ENCODE results near the gene RCOR1. TPM values are rescaled to one million over a fixed set of nuclear protein-coding genes. Genes with fewer than 3 reads are reported as not detected.

The RCOR1 gene
- total RNA-seq, 1 donor from 2014 or later = 43.6 TPM

DNA sequence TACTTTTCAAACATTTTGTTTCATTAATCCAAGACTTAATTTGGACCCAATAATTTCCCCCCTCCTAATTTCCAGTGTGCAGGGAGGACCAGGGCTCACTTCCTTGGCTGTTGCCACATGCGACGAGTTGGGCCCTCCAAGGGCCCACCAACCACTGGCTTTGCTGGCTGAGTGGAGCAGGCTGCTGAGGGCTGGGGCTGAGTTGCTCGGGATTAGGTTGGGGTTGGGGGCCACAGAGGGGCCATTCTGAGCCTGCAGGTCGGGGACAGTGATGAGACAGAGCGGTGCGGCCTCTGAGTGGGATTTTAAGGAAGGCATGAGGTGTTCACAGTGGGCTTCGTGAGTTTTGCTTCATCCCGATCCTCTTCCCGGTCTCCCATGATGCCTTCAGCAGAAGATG, 178.7 kb downstream of the RCOR1 start:
- intact Hi-C loops (cut with DNase I) = no loop called here
- H3K27ac ChIP-seq = no peak overlapping the region
- no peaks in the 10 kb centered on the region for H3K36me3 ChIP-seq
- DNase-seq = no peak
- no peaks in the 10 kb centered on the region for H3K27me3 ChIP-seq
- H3K4me1 ChIP-seq = peaks cover 7% of the 10 kb centered on the region
- H3K4me3 ChIP-seq = no peak overlapping the region
- no peak for ATAC-seq
- no peaks in the 10 kb centered on the region for H3K9me3 ChIP-seq
- TF ChIP-seq, protein P1, sequence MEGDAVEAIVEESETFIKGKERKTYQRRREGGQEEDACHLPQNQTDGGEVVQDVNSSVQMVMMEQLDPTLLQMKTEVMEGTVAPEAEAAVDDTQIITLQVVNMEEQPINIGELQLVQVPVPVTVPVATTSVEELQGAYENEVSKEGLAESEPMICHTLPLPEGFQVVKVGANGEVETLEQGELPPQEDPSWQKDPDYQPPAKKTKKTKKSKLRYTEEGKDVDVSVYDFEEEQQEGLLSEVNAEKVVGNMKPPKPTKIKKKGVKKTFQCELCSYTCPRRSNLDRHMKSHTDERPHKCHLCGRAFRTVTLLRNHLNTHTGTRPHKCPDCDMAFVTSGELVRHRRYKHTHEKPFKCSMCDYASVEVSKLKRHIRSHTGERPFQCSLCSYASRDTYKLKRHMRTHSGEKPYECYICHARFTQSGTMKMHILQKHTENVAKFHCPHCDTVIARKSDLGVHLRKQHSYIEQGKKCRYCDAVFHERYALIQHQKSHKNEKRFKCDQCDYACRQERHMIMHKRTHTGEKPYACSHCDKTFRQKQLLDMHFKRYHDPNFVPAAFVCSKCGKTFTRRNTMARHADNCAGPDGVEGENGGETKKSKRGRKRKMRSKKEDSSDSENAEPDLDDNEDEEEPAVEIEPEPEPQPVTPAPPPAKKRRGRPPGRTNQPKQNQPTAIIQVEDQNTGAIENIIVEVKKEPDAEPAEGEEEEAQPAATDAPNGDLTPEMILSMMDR (IDR thresholded peaks at IDR 0.05) = no peak

DNA sequence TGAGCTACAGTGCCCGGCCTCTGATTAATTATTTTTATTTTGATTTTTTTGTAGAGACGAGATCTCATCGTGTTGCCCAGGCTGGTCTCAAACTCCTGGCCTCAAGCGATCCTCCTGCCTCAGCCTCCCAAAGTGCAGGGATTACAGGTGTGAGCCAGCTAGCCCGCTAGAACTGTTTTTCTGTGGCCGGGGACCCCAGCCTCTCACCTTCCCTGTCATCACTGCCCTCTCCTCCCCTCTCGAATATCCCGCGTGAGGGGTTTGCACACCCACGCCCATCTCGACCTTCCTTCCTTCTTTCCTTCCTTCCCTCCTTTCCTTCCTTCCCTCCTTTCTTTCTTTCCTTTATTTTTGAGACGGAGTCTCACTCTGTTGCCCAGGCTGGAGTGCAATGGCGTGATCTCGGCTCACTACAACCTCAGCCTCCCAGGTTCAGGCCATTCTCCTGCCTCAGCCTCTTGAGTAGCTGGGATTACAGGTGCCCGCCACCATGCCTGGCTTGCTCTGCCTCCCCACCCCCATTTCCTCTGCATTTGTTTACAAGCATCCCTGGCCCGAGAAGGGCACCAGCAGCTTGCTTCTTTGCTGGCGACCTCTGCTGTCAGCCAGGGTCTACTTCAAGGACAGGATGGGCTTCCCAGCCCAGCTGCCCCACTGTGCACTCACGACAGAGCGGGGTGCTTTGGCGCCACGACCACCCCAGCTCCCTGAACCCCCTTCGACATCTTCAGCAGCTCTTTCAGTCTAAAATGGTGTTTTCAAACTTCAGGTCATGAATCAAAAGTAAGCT, 180.5 kb downstream of the RCOR1 start:
- Histone ChIP-seq H3K4me3 (no peak overlapping the region), H3K27ac (no peak overlapping the region), H3K27me3 (no peaks in the 10 kb centered on the region), H3K36me3 (no peaks in the 10 kb centered on the region), H3K4me1 (peaks cover 12% of the 10 kb centered on the region), H3K9me3 (no peaks in the 10 kb centered on the region)
- no peak for ATAC-seq
- TF ChIP-seq, protein P1 (IDR thresholded peaks at IDR 0.05) = no peak
- intact Hi-C loops (cut with DNase I) = no loop called here
- no peak for DNase-seq

DNA sequence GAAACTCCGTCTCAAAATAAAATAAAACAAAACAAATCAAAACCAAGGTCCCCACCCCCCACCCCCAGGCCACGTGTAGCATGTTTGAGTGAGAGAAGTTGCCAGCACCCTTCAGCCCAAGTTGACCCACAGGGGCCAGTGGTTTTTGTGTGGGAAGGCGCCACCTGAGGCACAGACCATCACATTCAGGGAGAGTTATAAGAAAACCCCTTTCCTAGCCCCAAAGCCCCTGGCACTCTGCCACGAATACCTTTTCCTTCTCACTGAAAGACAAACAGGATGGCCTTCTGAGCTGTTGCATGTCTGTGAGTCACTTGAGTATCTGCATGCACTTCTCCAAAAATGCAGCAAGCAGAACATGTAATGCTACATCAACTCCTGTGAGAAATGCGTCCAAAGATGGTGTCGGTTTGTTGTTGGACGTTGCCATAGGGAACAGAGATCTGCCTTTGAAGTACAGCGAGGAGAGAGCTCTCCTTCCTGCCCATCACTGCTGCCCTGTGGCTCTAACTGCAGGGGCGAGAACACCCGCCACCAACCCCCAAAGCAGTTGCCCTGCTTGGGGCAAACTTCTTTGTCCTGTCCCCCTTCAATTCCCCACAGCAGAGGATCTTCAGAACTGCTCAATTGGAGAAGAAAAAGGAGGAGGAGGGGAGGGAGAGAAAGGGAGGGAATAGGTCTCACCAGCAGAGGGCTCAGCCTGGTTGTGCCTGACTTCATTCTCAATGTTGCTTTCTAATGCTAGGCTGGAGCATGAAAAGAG, 182.1 kb downstream of the RCOR1 start:
- H3K36me3 ChIP-seq = no peaks in the 10 kb centered on the region
- no peak overlapping the region for H3K27ac ChIP-seq
- H3K4me3 ChIP-seq = no peak overlapping the region
- H3K27me3 ChIP-seq = no peaks in the 10 kb centered on the region
- H3K9me3 ChIP-seq = no peaks in the 10 kb centered on the region
- TF ChIP-seq, protein P1 (IDR thresholded peaks at IDR 0.05) = peak; percentile 72
- intact Hi-C loops (cut with DNase I) = no loop called here
- no peak for DNase-seq
- peaks cover 24% of the 10 kb centered on the region for H3K4me1 ChIP-seq
- ATAC-seq = peak; percentile 66

DNA sequence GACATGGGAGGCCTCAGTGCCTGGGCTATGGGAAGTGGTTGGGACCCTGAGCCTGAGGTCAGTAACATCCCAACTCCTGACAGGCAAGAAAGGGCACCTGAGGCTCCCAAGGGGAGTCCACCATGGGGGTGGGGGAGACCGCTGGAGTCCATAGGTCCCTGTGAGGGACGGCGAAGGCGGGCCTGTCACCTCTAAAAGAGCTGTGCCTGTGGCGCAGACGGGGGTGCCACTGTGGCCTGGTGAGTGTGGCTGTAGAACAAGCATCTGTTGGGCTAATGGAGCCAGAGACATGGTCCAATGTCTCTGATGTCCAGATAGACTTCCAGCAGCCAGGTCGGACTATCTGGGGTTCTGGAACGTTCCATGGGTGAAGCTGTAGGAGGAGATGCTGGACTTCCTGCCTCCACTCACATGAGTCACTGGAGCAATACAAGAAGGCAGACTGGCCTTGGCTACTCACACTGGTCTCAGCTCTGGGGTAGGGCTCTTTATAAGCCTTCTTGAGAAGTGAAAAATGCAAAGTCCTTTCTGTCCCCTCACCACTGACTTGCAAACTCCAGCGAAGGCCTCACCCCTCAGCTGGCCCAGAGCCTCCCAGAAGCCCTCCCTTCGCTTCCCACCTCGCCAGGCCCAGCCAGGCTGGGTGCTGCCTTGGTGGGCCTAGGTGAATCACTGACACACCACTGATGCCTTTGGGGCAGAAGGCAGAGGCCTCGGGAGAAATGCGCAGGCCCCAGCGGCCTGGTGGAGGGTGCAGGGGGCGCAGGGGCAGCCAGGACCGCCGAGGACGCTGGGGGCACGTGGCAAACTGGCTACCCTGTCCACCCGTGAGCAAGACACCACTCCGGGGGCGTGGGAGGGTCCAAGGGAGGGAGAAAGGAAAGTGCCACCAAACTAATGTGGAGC, 183.7 kb downstream of the RCOR1 start:
- no peaks in the 10 kb centered on the region for H3K36me3 ChIP-seq
- ATAC-seq = peak; percentile 52
- H3K27me3 ChIP-seq = no peaks in the 10 kb centered on the region
- H3K4me1 ChIP-seq = peaks cover 29% of the 10 kb centered on the region
- intact Hi-C loops (cut with DNase I) = no loop called here
- TF ChIP-seq, protein P1 (IDR thresholded peaks at IDR 0.05) = no peak
- H3K4me3 ChIP-seq = no peak overlapping the region
- peak overlapping the region; percentile 56 for H3K27ac ChIP-seq
- H3K9me3 ChIP-seq = no peaks in the 10 kb centered on the region
- no peak for DNase-seq

Measured in upper lobe of right lung (tissue), 1 donor.